ENCODE data around the gene NPL. TPM values are rescaled to one million over a fixed set of nuclear protein-coding genes. Genes with fewer than 3 reads are reported as not detected.
A peak's percentile ranks its signal among the peaks of the same experiment; 100 is the strongest.

The NPL gene
- total RNA-seq, 1 experiment from 2014 or later = 2.4 TPM

DNA sequence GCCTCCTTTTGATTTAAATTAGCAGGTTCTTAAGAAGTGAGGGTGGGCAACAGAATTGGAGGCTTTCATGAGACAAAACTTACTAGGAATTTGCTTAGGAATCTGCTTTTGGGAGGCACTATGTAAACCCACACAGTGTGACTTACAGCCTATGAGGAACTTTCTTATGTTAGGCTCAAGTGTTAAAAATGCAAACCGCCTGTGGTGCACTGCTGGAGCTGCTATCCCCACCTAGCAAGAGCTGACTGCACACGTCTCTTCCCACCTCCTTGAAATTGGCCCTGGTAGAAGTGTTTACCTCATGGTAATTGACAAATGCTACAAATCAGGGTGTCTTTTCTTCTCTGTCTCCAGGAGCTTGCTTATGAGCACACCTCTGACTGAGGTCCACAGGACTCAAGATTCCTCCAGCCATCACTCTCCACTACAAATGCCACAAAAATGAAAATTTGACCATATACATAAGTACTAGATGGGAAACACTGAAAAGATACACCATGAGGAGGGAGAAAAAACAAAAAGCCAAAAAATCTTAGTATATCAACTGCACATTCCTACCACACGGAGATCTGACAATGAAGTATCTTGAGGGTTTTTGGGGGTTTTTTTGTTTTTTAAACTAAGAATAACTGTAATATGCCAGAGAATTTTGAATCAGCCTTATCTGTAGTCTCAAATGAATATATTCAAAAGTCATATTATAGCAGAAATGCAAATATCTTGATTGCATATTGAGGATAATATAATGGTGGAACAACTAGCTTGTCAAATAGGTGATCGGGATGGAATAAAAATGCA lies 18.2 kb upstream of the NPL start:
- H2BK5ac ChIP-seq (ENCODE audit: insufficient read length, low read length) = no peak overlapping the region
- H4K8ac ChIP-seq (replicated peaks; ENCODE audit: insufficient read length, low read depth, low read length) = no peak overlapping the region
- no peaks in the 10 kb centered on the region for H3K36me3 Mint-ChIP-seq (ENCODE audit: insufficient read depth in 1 of 3, low read depth in 3 of 3)
- no peak overlapping the region for H3K9ac ChIP-seq (ENCODE audit: extremely low read depth, insufficient read length, low read length)
- no peaks in the 10 kb centered on the region for H3K9me3 Mint-ChIP-seq
- H3T11ph ChIP-seq (ENCODE audit: low read length) = no peak overlapping the region
- H3K56ac ChIP-seq (ENCODE audit: insufficient read length, low read depth, low read length) = no peak overlapping the region
- no peaks in the 10 kb centered on the region for H4K20me1 ChIP-seq (ENCODE audit: control insufficient read depth, insufficient read depth, insufficient read length)
- no peak overlapping the region for H3K27ac ChIP-seq (ENCODE audit: insufficient read length, low read depth, low read length)
- H2AFZ ChIP-seq (ENCODE audit: low read length) = no peak overlapping the region
- no peaks in the 10 kb centered on the region for H3K79me1 ChIP-seq (ENCODE audit: insufficient read depth, low read depth, low read length, poor library complexity, severe bottlenecking)
- H3K23me2 ChIP-seq (ENCODE audit: insufficient read length, low read depth, low read length, poor library complexity, severe bottlenecking) = no peaks in the 10 kb centered on the region
- H4K91ac ChIP-seq (ENCODE audit: insufficient read length, low read depth, low read length) = no peak overlapping the region
- no peaks in the 10 kb centered on the region for H3K9me3 ChIP-seq (ENCODE audit: control insufficient read depth, low read depth, low read length)
- no CpG with 5 or more reads among the region's 4 CpGs for WGBS (ENCODE audit: extremely low coverage, insufficient read length, low lambda C conversion rate)
- DNase-seq = no peak
- no peaks in the 10 kb centered on the region for H3K79me2 ChIP-seq (ENCODE audit: insufficient read depth, low read length)
- TF ChIP-seq, protein P1, sequence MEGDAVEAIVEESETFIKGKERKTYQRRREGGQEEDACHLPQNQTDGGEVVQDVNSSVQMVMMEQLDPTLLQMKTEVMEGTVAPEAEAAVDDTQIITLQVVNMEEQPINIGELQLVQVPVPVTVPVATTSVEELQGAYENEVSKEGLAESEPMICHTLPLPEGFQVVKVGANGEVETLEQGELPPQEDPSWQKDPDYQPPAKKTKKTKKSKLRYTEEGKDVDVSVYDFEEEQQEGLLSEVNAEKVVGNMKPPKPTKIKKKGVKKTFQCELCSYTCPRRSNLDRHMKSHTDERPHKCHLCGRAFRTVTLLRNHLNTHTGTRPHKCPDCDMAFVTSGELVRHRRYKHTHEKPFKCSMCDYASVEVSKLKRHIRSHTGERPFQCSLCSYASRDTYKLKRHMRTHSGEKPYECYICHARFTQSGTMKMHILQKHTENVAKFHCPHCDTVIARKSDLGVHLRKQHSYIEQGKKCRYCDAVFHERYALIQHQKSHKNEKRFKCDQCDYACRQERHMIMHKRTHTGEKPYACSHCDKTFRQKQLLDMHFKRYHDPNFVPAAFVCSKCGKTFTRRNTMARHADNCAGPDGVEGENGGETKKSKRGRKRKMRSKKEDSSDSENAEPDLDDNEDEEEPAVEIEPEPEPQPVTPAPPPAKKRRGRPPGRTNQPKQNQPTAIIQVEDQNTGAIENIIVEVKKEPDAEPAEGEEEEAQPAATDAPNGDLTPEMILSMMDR (conservative IDR thresholded peaks at IDR 0.05) = peak; percentile 54; the same call in 2 of the 3 replicates
- no peak overlapping the region for H2BK120ac ChIP-seq (ENCODE audit: low read depth, low read length, poor library complexity, severe bottlenecking)
- H3K4me1 ChIP-seq (ENCODE audit: insufficient read depth, low read length) = no peaks in the 10 kb centered on the region
- H3K4ac ChIP-seq (ENCODE audit: low read depth, low read length) = no peak overlapping the region
- no peak overlapping the region for H2AK5ac ChIP-seq (ENCODE audit: insufficient read length, low read length)
- no peak overlapping the region for H3K4me2 ChIP-seq (ENCODE audit: insufficient read depth, insufficient read length, low read length)
- H3K27ac Mint-ChIP-seq = peak overlapping the region in 2 of 3 experiments; percentile 19 to 34; a peak in 4 of 7 replicates
- H2BK20ac ChIP-seq (ENCODE audit: low read depth, low read length, poor library complexity, severe bottlenecking) = no peak overlapping the region
- H3K14ac ChIP-seq (ENCODE audit: insufficient read depth, low read length) = no peak overlapping the region
- no peaks in the 10 kb centered on the region for H3K27me3 ChIP-seq (ENCODE audit: insufficient read depth, low read length)
- peaks cover 15 to 18% of the 10 kb centered on the region in 2 experiments for H3K4me1 Mint-ChIP-seq
- no peak overlapping the region for H3K4me3 Mint-ChIP-seq
- no peak overlapping the region for H4K5ac ChIP-seq (ENCODE audit: insufficient read length, low read depth, low read length)
- no peak overlapping the region for H2BK15ac ChIP-seq (ENCODE audit: low read depth, low read length)
- H3K18ac ChIP-seq (ENCODE audit: insufficient read length, low read depth, low read length) = no peak overlapping the region
- H3K23ac ChIP-seq (ENCODE audit: insufficient read length, low read depth, low read length) = no peak overlapping the region
- no peaks in the 10 kb centered on the region; the same call in none of the 2 replicates for H3K27me3 Mint-ChIP-seq (ENCODE audit: low read depth)
- H2BK12ac ChIP-seq (ENCODE audit: insufficient read length, low read depth, low read length) = no peak overlapping the region
